ENCODE measurements around the gene FBXO48.

GRCh38 chr2:68512326-68512725 is 45.2 kb upstream of the FBXO48 start:
- no peak for TF ChIP-seq CTCF (IDR thresholded peaks at IDR 0.05)
- TF ChIP-seq POLR2A (IDR thresholded peaks at IDR 0.05), result no peak
